ENCODE data around the gene OPTN.
A peak's percentile ranks its signal among the peaks of the same experiment; 100 is the strongest.
"Not testable (repeated sequence)": the region's sequence is repeated elsewhere in the genome, so short reads cannot be mapped to it uniquely, and the experiment has no call there.

Gene OPTN

DNA sequence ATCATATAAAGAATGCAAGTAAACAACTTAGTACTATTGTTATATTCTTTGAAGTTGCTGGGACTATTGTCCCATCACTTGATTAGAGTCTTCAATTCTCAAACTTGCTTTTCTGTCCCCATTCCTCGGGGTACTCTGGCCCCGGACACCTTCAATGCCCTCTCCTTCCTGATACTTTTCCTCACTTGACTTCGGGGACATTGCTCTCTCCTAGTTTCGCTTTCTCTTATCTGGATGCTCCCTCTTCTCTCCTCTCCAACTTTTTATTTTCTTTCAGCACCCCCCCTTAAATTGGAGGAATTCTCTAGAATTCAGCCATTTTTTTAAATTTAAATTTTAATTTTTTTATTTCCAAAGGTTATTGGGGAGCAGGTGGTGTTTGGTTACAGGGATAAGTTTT, 10.6 kb upstream of the OPTN start:
- DNase-seq (ENCODE audit: low read depth in 4 of 4, low spot score in 1 of 4), result no peak

GRCh38 chr10:13090289-13090688, 9.7 kb upstream of the OPTN start:
- DNase-seq (ENCODE audit: low read depth in 4 of 4, low spot score in 1 of 4), result no peak

DNA sequence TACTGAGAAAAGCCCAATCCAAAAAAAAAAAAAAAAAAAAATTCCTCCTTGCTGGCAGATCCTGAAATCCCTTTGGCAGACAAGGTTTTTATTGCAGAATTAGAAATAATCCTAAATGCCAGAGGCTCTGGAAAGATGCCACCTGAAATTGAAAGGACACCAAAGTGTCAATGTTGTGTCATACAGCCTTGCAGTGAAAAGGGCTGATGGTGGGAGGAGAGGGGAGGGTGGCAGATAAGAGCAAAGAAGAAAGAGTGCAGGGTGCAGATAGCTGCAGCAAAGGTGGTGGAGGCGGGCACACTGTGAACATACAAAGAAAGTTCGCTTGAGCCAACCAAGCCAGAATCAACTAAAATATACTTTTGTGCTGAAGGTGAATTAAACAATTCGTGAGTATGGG, 8.2 kb upstream of the OPTN start:
- no peak for DNase-seq (ENCODE audit: low read depth in 4 of 4, low spot score in 1 of 4)

DNA sequence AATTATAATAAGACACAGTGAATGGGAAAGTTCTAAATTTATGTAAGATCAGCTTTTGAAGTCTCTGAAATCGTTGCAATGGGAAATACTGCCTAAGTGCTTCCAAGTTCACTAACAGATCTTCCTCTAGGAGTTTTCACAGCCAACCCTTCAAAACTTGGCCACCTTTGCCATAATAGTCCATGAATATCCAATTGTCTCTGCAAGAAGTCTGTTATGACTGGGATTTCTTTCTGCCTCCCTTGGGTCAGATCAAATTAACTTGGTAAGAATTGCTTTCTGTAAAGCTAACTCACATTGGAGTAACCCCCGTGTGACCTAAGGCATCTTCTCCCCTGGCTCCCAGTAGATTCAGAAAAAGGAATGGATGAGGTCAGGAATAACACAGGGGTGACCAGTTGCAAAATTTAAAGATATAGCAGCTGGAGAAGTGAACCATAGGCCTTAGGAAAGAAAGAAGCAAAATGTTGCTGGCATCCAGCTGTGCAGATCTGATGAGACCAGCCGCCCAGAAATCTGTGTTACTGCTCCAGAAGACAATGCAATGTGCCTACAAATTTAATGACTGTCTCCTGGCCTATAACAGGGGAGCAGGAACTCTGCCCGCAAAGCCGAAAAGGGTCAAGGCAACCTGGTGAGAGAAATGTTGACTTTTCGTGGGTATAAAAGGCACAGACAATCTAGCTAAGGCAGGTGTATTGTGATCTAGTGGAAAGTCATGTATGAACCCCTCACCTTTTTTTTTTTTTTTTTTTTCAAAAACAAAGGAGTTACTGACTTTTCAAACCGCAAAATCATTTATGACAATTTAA, 7.5 kb upstream of the OPTN start:
- DNase-seq (ENCODE audit: low read depth in 4 of 4, low spot score in 1 of 4), result no peak

GRCh38 chr10:13094082-13094481, 5.9 kb upstream of the OPTN start:
- not testable (repeated sequence) for DNase-seq (ENCODE audit: low read depth in 4 of 4, low spot score in 1 of 4)

- DNase-seq (ENCODE audit: low read depth in 4 of 4, low spot score in 1 of 4), result no peak
Measured at GRCh38 chr10:13095094-13095493, 4.9 kb upstream of the OPTN start.

DNA sequence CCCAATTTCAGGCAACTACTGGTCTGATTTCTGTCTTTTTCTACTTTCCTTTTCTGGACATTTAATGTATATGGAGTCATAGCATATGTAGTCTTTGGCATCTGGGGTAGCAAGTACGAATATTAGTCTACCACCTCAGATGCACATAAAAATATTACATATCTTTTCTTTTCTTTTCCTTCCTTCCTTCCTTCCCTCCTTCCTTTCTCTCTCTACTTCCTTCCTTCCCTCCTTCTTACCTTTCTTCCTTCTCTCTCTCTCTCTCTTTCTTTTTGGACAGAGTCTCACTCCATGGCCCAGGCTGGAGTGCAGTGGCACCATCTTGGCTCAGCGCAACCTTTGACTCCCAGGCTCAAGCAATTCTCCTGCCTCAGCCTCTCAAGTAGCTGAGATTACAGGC, 4.0 kb upstream of the OPTN start:
- no peak for DNase-seq (ENCODE audit: low read depth in 4 of 4, low spot score in 1 of 4)

- peak in 1 of 4 experiments; percentile 13 for DNase-seq (ENCODE audit: low read depth in 4 of 4, low spot score in 1 of 4)
Measured at GRCh38 chr10:13099144-13099665, 758 bp upstream of the OPTN start.

GRCh38 chr10:13100349-13101294, 659 bp downstream of the OPTN start:
- no peak for DNase-seq (ENCODE audit: low read depth in 4 of 4, low spot score in 1 of 4)

GRCh38 chr10:13102002-13102794, 2.2 kb downstream of the OPTN start:
- no peak for DNase-seq (ENCODE audit: low read depth in 4 of 4, low spot score in 1 of 4)

DNA sequence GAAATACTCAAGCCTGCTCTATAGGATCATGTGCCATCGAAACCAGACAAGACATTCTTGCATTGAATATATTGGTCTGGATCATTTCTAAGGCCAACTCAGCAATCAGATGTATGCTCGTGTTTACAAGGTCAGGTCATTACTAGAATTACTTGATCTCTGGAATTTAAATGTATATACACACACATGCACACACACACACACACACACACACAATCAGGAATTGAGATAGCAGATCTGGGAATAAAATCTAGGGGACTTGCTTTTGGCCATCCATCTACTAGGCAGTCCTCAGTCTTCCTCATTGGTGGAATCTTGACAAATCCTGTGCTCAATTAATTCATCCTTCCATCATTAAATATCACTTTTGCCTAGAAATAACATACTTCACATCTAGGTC, 3.6 kb downstream of the OPTN start:
- no peak for DNase-seq (ENCODE audit: low read depth in 4 of 4, low spot score in 1 of 4)

- DNase-seq (ENCODE audit: low read depth in 4 of 4, low spot score in 1 of 4), result no peak
Measured at GRCh38 chr10:13104697-13105096, 4.7 kb downstream of the OPTN start.

GRCh38 chr10:13105184-13105583, 5.2 kb downstream of the OPTN start:
- DNase-seq (ENCODE audit: low read depth in 4 of 4, low spot score in 1 of 4), result no peak

DNA sequence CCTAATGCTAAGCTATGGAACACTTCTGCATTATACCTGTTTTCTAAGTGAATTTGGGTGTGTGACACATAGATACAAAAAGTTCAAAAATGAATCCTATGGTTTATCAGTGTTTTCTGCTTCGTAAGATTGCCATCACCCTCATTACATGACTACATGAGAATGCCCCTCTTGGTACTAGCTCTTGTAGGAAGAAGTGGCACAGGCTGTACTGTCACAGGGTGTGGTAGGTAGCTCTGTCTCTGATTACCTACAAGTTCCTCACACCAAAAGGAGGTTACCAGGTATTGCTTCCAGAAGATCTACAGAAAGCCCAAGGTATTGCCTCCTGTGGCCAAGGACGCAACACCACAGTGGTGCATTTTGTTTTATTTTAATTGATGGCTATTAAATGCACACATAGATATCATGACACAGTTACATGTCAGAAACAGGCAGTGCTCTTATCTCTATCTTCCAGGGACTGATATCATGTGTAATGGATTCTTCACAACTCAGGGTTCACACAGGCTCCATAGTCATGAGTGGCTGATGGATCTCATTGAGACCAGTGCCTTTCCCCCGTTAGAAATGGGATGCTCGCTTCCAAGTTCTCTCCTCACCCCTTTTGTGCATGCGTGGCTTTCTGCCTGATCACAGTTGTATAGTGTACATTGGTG, 6.6 kb downstream of the OPTN start:
- no peak for DNase-seq (ENCODE audit: low read depth in 4 of 4, low spot score in 1 of 4)

GRCh38 chr10:13110908-13111307, 10.9 kb downstream of the OPTN start:
- no peak for DNase-seq (ENCODE audit: low read depth in 4 of 4, low spot score in 1 of 4)

DNA sequence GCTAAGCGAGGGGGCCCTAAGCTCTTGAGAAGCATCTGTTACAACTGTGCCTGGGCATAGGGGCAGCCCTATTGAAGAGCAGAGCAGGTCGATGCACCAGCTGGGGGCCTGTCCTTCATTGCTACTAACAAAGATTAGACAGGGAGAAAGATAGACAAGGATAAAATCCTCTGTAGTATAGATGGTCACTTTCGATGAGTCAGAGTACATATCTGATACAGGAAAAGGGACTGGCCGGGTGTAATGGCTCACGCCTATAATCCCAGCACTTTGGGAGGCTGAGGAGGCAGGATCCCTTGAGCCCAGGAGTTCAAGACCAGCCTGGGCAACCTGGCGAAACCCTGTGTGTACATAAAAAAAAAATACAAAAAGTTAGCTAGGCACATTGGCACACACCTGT, 13.6 kb downstream of the OPTN start:
- no peak for DNase-seq (ENCODE audit: low read depth in 4 of 4, low spot score in 1 of 4)

DNA sequence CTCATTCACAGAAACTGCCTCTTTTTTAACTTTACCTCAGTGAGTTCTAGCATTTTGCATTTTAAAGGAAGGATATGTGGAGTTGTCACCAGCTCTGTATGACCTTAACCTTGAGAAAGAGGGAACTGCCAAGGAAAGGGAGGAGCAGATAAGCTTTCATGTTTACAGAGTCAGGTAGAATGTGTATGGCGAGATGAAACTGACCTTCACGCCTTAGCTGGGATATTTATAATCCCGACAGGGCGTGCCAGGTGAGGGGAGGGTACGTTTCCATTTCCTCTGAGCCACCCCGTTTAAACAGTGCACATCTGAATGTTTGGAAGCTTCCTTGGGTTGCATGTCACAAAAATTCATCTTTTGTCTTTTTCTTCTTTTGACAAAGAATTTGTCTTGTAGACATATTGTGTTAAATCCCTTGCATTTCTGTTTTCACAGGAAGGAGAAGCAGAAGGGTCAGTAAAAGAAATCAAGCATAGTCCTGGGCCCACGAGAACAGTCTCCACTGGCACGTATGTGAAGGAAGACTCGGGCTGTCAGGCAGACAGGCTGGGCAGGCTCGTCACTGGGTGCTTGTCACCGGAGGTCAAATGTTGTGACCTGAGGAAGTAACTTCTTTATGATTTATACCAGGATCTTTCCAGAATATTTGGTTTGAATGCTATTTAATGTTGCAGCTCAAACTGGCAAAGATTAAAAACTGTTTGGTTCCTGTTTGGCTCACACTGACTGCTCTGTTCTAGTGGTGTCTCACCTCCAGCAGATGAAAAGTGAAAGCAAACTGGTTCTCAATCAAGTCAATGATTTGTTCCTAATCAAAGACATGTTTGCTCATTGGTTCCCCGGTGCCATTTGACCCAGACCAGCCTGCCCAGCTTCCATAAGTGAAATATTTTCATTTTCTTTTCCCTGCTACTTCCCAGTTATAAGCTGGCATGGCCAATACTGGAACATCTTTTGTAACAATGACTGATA, 16.2 kb downstream of the OPTN start:
- DNase-seq (ENCODE audit: low read depth in 4 of 4, low spot score in 1 of 4), result no peak

DNA sequence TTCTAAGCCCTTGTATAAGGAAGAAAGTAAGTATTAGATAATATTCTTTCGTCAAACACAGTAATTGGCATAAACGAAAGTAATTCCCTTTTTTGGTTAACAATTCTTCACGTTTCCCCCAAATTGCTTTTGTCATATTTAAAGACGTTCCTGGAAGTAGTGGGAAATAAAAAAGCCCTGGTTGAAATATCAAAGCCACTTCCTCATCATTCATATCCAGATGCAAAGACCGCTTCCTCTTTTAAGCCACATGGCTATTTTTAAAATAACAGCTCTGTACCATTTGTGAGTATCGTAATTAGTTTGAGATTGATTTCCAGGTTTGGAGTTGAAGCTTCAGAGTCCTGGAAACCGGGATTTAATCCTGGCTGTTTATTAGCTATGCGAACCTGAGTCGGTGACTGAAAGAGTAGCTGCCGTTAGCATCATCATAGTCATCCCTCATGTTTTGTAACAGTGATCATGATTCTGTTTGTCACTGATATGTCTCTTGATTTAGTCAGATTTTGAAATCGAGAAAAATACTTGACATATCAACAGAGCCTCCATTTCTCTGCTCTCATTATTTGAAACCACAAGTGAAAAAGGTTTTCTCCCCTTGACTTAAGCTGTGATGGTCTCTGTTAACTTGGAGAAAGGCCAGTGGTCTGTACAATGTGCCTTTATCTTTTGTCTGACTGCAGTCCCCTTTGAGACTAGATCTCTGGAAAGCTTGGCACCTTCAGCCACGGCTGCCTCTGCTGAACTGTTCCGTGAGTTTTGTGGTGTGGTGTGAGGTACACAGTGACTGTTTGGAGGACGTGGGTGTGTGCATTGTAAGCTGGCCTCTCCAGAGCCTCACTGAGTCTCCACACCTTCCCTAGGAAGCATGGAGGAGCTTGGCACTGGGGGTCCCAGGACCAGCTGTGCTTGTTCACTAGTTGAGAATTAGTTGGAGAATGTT, 18.1 kb downstream of the OPTN start:
- no peak for DNase-seq (ENCODE audit: low read depth in 4 of 4, low spot score in 1 of 4)
